Measurements from ENCODE around the gene SPATA46. TPM values are rescaled to one million over a fixed set of nuclear protein-coding genes. Genes with fewer than 3 reads are reported as not detected.

The SPATA46 gene
- total and polyA plus RNA-seq, 8 donors: not detected

- H3K4me3 ChIP-seq: no peak overlapping the region
- WGBS, 5 donors: 82 to 90% (median 85%) methylated on average over 2 of the region's 2 CpGs
- H3K27ac ChIP-seq: peak overlapping the region in 1 of 5 donors; percentile 42
- DNase-seq: no peak
- TF ChIP-seq CTCF (IDR thresholded peaks at IDR 0.05) (no peak), EP300 (IDR thresholded peaks at IDR 0.05) (no peak), POLR2AphosphoS5 (IDR thresholded peaks at IDR 0.05) (no peak), POLR2A (IDR thresholded peaks at IDR 0.05) (no peak)
- H3K27me3 ChIP-seq: no peaks in the 10 kb centered on the region
- no peaks in the 10 kb centered on the region for H3K36me3 ChIP-seq
- intact Hi-C loops (cut with DNase I; ENCODE audit: low total_unique reads): no loop called here
- H3K9me3 ChIP-seq: no peaks in the 10 kb centered on the region
- no peaks in the 10 kb centered on the region for H3K4me1 ChIP-seq
Observed at GRCh38 chr1:162327144-162327787, 49.4 kb downstream of the SPATA46 start.

GRCh38 chr1:162326559-162326958, 50.1 kb downstream of the SPATA46 start:
- Histone ChIP-seq H3K4me1 (no peaks in the 10 kb centered on the region), H3K4me3 (no peak overlapping the region), H3K9me3 (no peaks in the 10 kb centered on the region), H3K27ac (peak overlapping the region in 1 of 5 donors; percentile 42), H3K36me3 (no peaks in the 10 kb centered on the region), H3K27me3 (no peaks in the 10 kb centered on the region)
- DNase-seq: no peak
- no peak for TF ChIP-seq POLR2A (IDR thresholded peaks at IDR 0.05)
- no peak for TF ChIP-seq EP300 (IDR thresholded peaks at IDR 0.05)
- no peak for TF ChIP-seq CTCF (IDR thresholded peaks at IDR 0.05)
- no peak for TF ChIP-seq POLR2AphosphoS5 (IDR thresholded peaks at IDR 0.05)
- intact Hi-C loops (cut with DNase I; ENCODE audit: low total_unique reads): no loop called here

- WGBS, 5 donors: 72 to 94% (median 83%) methylated on average over 2 of the region's 2 CpGs
- intact Hi-C loops (cut with DNase I; ENCODE audit: low total_unique reads): no loop called here
- TF ChIP-seq POLR2AphosphoS5 (IDR thresholded peaks at IDR 0.05) (no peak), CTCF (IDR thresholded peaks at IDR 0.05) (no peak), POLR2A (IDR thresholded peaks at IDR 0.05) (no peak), EP300 (IDR thresholded peaks at IDR 0.05) (no peak)
- H3K36me3 ChIP-seq: no peaks in the 10 kb centered on the region
- DNase-seq: no peak
- no peaks in the 10 kb centered on the region for H3K27me3 ChIP-seq
- H3K27ac ChIP-seq: no peak overlapping the region
- H3K4me1 ChIP-seq: no peaks in the 10 kb centered on the region
- no peaks in the 10 kb centered on the region for H3K9me3 ChIP-seq
- H3K4me3 ChIP-seq: no peak overlapping the region
Observed at GRCh38 chr1:162324396-162324795, 52.3 kb downstream of the SPATA46 start.

Small RNA genes within 50 kb of the gene (small RNA-seq; reads per million reads assigned to genes)
- gene MIR556: 0 reads per million in 4 donors
- gene RNA5SP61: 0 reads per million in 4 donors

Other genes starting within 250 kb of the SPATA46 start
- gene C1orf226, start 4.9 kb upstream of the SPATA46 start, total RNA-seq: 10 to 100 TPM in 3 of 5 donors, 1 to 10 TPM in 2; 2.9 to 14.0 (median 13.2) TPM
- gene C1orf226, start 4.9 kb upstream of the SPATA46 start, polyA plus RNA-seq: 1 to 10 TPM; 2.4 to 3.7 (median 2.7) TPM
- gene SH2D1B, start 35.3 kb upstream of the SPATA46 start, total RNA-seq: under 1 TPM in 1 of 5 donors, not detected in 4; 0.73 TPM
- under 1 TPM in 1 of 3 donors, not detected in 2; 0.33 TPM for gene SH2D1B, start 35.3 kb upstream of the SPATA46 start, polyA plus RNA-seq
- gene UHMK1, start 121.0 kb upstream of the SPATA46 start, total RNA-seq: 10 to 100 TPM in 4 of 5 donors, 1 to 10 TPM in 1; 2.9 to 80.6 (median 33.3) TPM
- 10 to 100 TPM in 2 of 3 donors, 1 to 10 TPM in 1; 7.9 to 12.8 (median 11.8) TPM for gene UHMK1, start 121.0 kb upstream of the SPATA46 start, polyA plus RNA-seq
- 100 to 1,000 TPM in 2 of 5 donors, 10 to 100 TPM in 3; 16.5 to 184 (median 58.1) TPM for gene UAP1, start 184.9 kb upstream of the SPATA46 start, total RNA-seq
- gene UAP1, start 184.9 kb upstream of the SPATA46 start, polyA plus RNA-seq: 100 to 1,000 TPM in 1 of 3 donors, 10 to 100 TPM in 2; 39.5 to 123 (median 58.8) TPM

Data from stomach (tissue), 9 donors.